ENCODE measurements around the gene FBXO24. TPM values are rescaled to one million over a fixed set of nuclear protein-coding genes. Genes with fewer than 3 reads are reported as not detected.

FBXO24 gene
- total and polyA plus RNA-seq, 8 donors, result 0.37 to 0.88 (median 0.44) TPM; not detected in 3

- Histone ChIP-seq H3K27me3 (peaks cover 0 to 21% (median 8%) of the 10 kb centered on the region in 3 donors), H3K4me3 (no peak overlapping the region), H3K27ac (no peak overlapping the region), H3K9me3 (no peaks in the 10 kb centered on the region), H3K4me1 (peaks cover 17 to 40% (median 37%) of the 10 kb centered on the region in 4 donors), H3K36me3 (peaks cover 31 to 53% (median 50%) of the 10 kb centered on the region in 4 donors)
- no peak for DNase-seq
- WGBS, 5 donors, result 77 to 85% (median 81%) methylated on average over 14 to 20 of the region's 20 CpGs
- TF ChIP-seq EP300 (IDR thresholded peaks at IDR 0.05), result no peak
- no peak for TF ChIP-seq POLR2AphosphoS5 (IDR thresholded peaks at IDR 0.05)
- no peak for TF ChIP-seq POLR2A (IDR thresholded peaks at IDR 0.05)
- TF ChIP-seq, protein P1, sequence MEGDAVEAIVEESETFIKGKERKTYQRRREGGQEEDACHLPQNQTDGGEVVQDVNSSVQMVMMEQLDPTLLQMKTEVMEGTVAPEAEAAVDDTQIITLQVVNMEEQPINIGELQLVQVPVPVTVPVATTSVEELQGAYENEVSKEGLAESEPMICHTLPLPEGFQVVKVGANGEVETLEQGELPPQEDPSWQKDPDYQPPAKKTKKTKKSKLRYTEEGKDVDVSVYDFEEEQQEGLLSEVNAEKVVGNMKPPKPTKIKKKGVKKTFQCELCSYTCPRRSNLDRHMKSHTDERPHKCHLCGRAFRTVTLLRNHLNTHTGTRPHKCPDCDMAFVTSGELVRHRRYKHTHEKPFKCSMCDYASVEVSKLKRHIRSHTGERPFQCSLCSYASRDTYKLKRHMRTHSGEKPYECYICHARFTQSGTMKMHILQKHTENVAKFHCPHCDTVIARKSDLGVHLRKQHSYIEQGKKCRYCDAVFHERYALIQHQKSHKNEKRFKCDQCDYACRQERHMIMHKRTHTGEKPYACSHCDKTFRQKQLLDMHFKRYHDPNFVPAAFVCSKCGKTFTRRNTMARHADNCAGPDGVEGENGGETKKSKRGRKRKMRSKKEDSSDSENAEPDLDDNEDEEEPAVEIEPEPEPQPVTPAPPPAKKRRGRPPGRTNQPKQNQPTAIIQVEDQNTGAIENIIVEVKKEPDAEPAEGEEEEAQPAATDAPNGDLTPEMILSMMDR (IDR thresholded peaks at IDR 0.05), result no peak
- intact Hi-C loops (cut with DNase I; ENCODE audit: low total_unique reads), result no loop called here
These were observed 13.7 kb upstream of the FBXO24 start for GRCh38 chr7:100572281-100572948.

GRCh38 chr7:100572949-100573675 lies 13.0 kb upstream of the FBXO24 start:
- no peaks in the 10 kb centered on the region for H3K9me3 ChIP-seq
- TF ChIP-seq, protein P1 (IDR thresholded peaks at IDR 0.05), result no peak
- no peak for TF ChIP-seq POLR2A (IDR thresholded peaks at IDR 0.05)
- TF ChIP-seq EP300 (IDR thresholded peaks at IDR 0.05), result no peak
- no peak for TF ChIP-seq POLR2AphosphoS5 (IDR thresholded peaks at IDR 0.05)
- WGBS, 5 donors, result 88 to 94% (median 91%) methylated on average over 8 to 30 of the region's 30 CpGs
- H3K27me3 ChIP-seq, result peaks cover 0 to 21% (median 8%) of the 10 kb centered on the region in 3 donors
- no peak overlapping the region for H3K4me3 ChIP-seq
- peaks cover 38 to 60% (median 56%) of the 10 kb centered on the region in 4 donors for H3K36me3 ChIP-seq
- H3K4me1 ChIP-seq, result peaks cover 17 to 37% (median 32%) of the 10 kb centered on the region in 4 donors
- no peak overlapping the region for H3K27ac ChIP-seq
- intact Hi-C loops (cut with DNase I; ENCODE audit: low total_unique reads), result no loop called here
- no peak for DNase-seq

GRCh38 chr7:100573691-100574361 lies 12.3 kb upstream of the FBXO24 start, which contains the start of gene SAP25:
Gene SAP25, minus strand, starts transcription at chr7:100573900. Its CDS starts 158 bp downstream, at chr7:100573742.
- peaks cover 17 to 30% (median 25%) of the 10 kb centered on the region in 4 donors for H3K4me1 ChIP-seq
- no peak for DNase-seq
- H3K27me3 ChIP-seq, result peaks cover 0 to 21% (median 8%) of the 10 kb centered on the region in 3 donors
- no peak within 1 kb of the TSS for H3K4me3 ChIP-seq
- no peak within 1 kb of the TSS for H3K27ac ChIP-seq
- 83 to 96% (median 92%) methylated on average over 51 to 70 of the region's 70 CpGs for whole genome bisulfite sequencing, 5 donors
- peaks cover 45 to 67% (median 64%) of the 10 kb centered on the region in 4 donors for H3K36me3 ChIP-seq
- intact Hi-C loops (cut with DNase I; ENCODE audit: low total_unique reads), result no loop called here
- TF ChIP-seq POLR2A (IDR thresholded peaks at IDR 0.05) (no peak), EP300 (IDR thresholded peaks at IDR 0.05) (no peak), POLR2AphosphoS5 (IDR thresholded peaks at IDR 0.05) (no peak)
- TF ChIP-seq, protein P1 (IDR thresholded peaks at IDR 0.05), result no peak
- no peaks in the 10 kb centered on the region for H3K9me3 ChIP-seq

Measured in stomach (tissue), 9 donors.